GM19238 (cell line): ENCODE results near the gene CIZ1.
"Not testable (repeated sequence)": the region's sequence is repeated elsewhere in the genome, so short reads cannot be mapped to it uniquely, and the experiment has no call there.

Source experiments
- DNase-seq: peaks from one replicate; pipeline ENCODE4 v3.0.0; 2011; ENCODE audit warnings: low spot score; ENCODE audit not compliant: insufficient read length

The CIZ1 gene, protein sequence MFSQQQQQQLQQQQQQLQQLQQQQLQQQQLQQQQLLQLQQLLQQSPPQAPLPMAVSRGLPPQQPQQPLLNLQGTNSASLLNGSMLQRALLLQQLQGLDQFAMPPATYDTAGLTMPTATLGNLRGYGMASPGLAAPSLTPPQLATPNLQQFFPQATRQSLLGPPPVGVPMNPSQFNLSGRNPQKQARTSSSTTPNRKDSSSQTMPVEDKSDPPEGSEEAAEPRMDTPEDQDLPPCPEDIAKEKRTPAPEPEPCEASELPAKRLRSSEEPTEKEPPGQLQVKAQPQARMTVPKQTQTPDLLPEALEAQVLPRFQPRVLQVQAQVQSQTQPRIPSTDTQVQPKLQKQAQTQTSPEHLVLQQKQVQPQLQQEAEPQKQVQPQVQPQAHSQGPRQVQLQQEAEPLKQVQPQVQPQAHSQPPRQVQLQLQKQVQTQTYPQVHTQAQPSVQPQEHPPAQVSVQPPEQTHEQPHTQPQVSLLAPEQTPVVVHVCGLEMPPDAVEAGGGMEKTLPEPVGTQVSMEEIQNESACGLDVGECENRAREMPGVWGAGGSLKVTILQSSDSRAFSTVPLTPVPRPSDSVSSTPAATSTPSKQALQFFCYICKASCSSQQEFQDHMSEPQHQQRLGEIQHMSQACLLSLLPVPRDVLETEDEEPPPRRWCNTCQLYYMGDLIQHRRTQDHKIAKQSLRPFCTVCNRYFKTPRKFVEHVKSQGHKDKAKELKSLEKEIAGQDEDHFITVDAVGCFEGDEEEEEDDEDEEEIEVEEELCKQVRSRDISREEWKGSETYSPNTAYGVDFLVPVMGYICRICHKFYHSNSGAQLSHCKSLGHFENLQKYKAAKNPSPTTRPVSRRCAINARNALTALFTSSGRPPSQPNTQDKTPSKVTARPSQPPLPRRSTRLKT

DNA sequence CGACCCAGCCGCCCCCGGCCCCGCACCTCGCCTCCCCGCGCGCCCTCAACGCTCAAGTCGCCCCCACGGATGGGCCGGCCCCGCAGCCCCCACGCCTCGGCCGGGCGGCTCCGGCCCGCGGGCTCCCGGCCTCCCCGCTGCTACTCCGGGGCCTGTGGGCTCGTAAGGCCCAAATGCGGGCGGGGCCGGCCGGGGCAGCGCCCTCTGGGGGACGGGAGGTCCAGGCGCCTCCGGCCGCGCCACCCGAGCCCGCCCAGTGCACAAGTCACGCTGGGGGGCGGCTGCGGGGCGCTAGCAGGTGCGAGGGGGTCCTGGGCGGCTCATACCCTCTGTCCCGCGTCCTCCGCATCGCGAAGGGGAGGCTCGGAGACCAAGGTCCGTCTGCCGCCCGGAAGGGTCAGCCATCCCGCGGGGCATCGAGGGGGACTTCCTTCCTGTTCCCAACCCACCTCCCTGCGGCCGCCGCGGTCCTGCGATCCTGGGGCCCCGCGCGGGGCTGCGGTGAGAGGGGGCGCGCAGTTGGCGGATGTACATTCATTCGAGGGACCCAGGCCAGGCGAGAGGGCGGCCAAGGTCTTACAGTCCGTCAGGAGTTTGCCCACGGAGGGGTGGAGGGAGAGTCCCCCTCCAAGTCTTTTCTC lies at the start of gene CIZ1:
Gene CIZ1 (minus strand): TSS at position 167 of the 641 bp plus-strand sequence. CDS start 715 bp downstream, outside the sequence.
- peak; percentile 94 for DNase-seq

DNA sequence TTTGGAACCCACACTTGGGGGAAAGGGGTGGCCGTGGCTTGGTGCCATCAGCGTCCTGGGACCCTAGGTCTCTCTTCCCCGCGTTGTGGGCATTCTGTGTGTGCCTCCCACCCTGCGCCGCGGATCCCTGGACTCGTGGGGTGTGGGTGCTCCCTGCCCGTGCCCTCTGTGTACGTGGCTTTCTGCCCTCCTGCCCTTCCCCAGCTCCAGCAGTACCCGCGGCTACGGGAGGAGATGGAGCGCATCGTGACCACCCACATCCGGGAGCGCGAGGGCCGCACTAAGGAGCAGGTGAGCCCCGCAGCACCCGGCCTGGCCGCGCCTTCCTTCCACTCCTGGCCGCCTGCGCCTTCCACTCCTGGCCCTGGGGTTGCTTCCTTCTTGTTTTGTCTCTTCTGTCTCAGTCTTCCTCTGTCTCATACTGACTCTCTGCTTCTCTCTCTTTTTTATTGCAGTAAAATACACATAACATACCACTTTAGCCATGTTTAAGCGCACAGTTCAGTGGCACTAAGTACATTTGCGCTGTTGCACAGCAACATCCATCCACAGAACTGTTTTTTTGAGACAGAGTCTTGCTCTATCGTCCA lies 42.5 kb upstream of the CIZ1 start:
- DNase-seq = no peak

GRCh38 chr9:128232528-128233428 lies 41.4 kb upstream of the CIZ1 start:
- no peak for DNase-seq

GRCh38 chr9:128231638-128232527 lies 40.5 kb upstream of the CIZ1 start:
- DNase-seq = no peak

- not testable (repeated sequence) for DNase-seq
These were observed 39.5 kb upstream of the CIZ1 start for GRCh38 chr9:128230897-128231296.

DNA sequence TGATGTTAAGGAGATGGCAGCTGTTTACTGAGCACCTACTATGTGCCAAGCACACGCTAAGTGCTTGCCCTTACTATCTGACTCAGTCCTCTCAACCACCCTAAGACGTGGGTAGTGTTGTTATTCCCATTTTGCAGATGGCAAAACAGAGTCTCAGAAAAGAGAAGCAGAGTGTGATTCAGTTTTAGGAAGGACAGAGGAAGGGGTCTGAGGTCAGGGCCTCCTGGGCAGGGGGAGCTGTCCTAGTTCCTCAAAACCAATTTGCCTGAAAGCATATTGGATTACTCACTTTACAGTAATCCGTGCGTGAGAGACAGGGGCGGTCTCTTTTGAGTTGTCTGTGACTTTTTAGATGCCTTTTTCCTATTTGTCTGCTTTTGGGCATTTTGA lies 35.0 kb upstream of the CIZ1 start:
- DNase-seq = no peak

GRCh38 chr9:128225770-128226411 lies 34.5 kb upstream of the CIZ1 start:
- DNase-seq = no peak

- no peak for DNase-seq
These were observed 33.5 kb upstream of the CIZ1 start for GRCh38 chr9:128224877-128225276.

DNA sequence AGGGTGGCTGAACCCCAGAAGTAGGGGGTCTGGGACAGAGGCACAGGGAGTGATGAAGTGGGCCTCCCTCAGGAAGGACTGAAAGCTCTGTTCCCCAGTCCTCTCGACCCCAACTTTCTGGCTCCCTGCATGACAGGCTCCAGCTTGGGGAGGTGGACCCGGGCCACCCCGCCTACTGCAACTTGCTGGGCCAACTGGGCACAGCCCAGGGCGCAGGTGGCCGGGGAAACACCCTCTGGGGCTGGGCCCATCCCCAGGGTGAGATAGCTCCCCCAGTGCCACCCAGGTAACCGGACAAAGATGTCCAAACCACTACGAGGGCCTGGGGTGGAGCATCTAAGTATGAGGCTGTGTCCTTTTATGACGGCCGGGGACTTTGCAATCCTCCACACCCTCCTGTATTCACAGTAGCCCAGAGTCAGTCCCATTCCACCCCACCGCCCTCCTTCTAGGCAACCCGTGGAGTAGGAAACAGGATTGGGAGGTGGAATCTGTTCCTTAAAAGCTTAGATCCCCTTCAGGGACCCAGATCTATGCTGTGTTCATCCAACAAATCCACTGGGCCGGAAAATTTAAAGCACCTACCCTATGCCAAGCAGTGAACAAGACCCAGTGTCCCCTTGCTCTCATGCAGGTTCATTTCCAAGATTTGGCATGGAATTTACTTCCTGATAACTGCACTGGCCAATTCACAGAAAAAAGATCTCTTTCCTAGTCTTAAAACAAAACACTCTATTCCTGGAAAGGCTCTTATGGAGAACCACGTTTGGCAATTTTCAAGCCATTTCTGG lies 31.7 kb upstream of the CIZ1 start:
- DNase-seq = no peak

DNA sequence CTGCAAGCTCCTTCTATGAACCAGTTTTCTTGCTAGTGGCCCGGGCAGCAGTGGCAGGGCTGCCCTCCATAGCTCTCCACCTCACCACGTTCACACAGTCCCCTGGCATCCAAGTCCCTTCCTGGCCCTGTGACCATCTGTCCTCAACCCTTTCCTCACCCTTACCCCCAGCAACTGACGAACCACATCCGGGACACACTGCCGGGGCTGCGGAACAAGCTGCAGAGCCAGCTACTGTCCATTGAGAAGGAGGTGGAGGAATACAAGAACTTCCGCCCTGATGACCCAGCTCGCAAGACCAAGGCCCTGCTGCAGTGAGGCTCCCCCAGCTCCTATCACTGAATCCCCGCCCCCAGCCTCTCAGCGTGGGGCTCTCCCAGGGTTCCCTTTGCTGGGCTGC lies 30.7 kb upstream of the CIZ1 start:
- no peak for DNase-seq

GRCh38 chr9:128219831-128220230 lies 28.5 kb upstream of the CIZ1 start:
- no peak for DNase-seq

DNA sequence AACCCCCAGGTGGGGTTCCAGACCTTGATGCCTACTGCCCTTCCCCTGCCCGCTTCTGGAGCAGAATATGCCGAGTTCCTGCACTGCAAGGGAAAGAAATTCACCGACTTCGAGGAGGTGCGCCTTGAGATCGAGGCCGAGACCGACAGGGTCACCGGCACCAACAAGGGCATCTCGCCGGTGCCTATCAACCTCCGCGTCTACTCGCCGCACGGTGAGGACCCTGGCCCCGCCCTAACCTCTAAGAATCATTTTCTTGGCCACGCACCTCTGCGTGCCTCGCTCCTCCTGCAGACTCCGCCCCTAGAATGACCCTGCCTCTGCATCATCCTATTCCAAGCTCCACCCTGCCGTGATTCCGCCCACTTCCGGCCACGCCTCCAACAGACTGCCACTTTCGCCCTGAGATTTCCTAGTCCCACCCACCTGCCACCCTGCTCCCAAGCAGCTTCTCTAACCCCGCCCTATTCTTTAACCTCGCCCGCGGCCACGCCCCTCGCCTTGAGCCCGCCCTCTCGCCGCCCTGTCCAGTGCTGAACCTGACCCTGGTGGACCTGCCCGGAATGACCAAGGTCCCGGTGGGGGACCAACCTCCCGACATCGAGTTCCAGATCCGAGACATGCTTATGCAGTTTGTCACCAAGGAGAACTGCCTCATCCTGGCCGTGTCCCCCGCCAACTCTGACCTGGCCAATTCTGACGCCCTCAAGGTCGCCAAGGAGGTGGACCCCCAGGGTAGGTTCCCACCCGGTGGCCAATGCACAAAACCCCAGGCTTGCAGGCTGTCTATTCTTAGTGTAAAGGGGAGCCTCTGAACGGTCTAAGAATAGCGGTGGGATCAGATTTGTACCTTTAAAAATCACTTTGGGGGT lies 27.4 kb upstream of the CIZ1 start:
- peak; percentile 86 for DNase-seq

DNA sequence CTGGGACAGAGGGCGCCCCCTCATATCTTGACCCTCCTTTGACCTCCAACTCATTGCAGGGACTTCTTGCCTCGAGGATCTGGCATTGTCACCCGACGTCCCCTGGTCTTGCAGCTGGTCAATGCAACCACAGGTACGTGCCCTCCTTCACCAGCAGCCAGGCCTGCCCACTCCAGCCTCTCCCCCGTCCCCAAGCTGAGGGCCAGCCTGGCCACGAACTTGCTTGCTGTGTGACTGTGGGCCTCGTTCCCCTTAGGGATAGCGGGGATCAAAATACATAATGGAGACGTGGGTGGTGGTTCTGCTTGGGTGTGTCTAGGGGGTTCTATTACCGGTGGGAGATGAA lies 26.8 kb upstream of the CIZ1 start:
- DNase-seq = no peak

DNA sequence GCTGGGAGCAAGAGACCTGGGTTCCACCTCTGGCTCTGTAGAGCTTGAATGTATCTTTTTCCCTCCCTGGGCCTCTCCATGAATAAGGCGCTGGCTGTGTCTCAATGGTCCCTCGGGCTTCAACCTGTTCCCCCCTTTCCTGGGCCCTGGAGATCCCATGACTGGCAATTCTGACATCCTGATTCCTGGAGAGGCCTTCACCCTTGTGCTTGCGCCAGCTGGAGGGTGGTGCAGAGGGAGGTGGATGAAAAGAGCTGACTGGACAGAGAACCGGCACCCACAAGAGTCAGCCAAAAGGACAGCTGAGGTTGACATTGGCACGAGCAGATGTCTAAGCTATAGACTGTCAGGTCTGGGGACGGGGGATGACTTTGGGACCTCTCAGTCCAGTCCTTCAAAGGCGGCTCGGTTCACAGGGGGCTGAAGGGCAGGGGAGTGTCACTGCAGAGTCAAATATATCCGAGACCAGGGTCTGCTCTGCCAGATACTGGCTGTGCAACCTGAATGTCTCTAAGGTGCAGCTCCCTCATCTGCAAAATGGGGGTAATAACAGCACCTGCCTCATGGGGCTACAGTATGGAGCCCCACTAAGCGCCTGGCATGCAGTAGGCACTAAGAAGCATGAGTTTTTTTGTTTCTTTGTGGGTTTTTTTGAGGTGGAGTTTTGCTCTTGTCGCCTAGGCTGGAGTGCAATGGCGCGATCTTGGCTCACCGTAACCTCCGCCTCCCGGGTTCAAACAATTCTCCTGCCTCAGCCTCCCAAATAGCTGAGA lies 25.6 kb upstream of the CIZ1 start:
- DNase-seq = no peak

DNA sequence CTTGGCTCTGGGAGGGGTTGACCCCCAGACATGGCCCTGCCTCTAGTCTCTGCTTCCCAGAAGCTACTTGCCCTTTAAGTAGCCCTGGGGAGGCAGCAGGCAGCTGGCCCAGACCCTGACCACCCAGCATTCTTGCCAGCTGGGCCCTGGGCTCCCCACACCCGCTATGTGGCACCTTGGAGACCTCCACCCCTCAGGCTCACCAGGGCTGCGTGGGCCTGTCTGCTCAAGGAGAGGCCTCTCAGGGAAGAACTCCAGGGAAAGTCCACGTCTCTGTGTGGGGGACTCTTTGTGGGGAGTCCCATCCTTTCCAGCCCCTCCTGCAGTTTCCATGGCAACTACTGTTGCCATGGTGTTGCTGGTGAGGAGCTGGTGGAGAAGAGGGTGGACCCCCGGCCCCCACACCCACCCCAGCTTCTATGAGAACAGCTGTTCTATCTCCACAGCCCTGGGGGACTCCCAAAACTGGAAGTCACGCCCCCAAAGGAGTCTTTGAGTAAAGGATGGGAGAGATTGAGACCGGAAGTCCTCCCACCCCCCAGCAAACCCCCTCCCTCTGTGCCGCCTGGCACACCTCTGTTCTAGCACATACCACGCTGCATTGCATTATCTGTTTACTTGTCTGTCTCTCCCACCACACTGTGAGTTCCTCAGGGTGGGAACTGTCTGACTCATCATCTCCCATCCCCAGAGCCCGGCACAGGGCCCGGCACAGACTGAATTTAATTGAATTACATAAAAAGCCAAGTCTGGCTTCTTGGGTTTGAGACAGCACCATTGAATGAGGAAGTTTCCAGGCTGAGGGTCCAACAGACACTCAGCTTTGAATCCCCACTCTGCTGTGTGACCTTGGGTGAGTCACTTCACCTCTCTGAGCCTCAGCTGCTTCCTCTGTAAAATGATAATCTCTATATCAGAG lies 24.4 kb upstream of the CIZ1 start:
- no peak for DNase-seq
